ENCODE data around the gene SESTD1. TPM values are rescaled to one million over a fixed set of nuclear protein-coding genes. Genes with fewer than 3 reads are reported as not detected.

The SESTD1 gene
- total RNA-seq, 1 experiment from 2014 or later = 208 TPM

DNA sequence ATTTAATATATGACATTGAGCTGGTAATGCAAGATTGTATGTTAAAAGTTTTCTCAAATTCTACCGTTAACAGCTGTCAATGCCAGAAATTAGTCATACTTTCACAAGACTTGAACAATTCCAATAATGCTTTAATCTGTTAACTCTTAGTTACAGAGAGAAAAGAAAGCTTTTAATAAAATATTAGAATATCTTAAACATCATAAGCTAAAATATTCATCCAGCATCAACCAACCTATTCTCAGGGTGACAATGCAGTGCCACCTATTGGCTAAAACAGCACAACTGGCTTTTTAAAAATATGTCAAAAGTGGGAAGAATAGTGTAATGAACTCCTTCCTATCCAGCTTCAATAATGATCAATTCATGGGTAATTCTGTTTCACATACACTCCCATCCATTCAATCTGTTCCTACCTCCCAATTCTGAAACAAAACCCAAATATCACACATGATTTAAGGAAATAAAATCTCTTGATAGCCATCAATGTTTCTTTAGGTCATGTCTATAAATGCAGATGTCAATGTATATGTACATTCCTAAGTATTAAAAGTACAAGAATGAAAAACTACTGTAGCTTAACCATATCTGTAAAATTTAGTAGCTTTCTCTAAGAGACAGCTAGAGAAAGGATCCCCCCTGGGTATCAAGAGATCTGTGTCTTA is 134.9 kb downstream of the SESTD1 start:
- Histone ChIP-seq H3K27ac (no peak overlapping the region), H4K20me1 (ENCODE audit: insufficient read depth) (no peaks in the 10 kb centered on the region), H3K79me2 (ENCODE audit: low read depth) (no peaks in the 10 kb centered on the region), H2AFZ (no peak overlapping the region), H3K9me2 (ENCODE audit: insufficient read depth) (no peaks in the 10 kb centered on the region), H3K4me3 (no peak overlapping the region), H3K9me3 (ENCODE audit: insufficient read depth, low read depth) (no peaks in the 10 kb centered on the region), H3K4me2 (no peak overlapping the region), H3K27me3 (ENCODE audit: insufficient read depth, low read depth) (no peaks in the 10 kb centered on the region), H3K36me3 (ENCODE audit: low read depth) (no peaks in the 10 kb centered on the region), H3F3A (ENCODE audit: insufficient read depth, low read depth) (peaks cover 10% of the 10 kb centered on the region; the same call in 1 of the 2 replicates), H3K4me1 (replicated peaks; ENCODE audit: insufficient read depth) (no peaks in the 10 kb centered on the region)
- ChIA-PET POLR2A (ENCODE audit: unreplicated experiment) (interaction anchor here (0.6 to 0.7 kb wide), 2 partner anchors 352 to 1903 kb away, joined by 5 to 6 read pairs; no protein-coding TSS in a partner anchor), CTCF (interaction anchor here (0.6 to 1.7 kb wide), 6 partner anchors 20 to 507 kb away, joined by 3 to 9 read pairs (median 4); no protein-coding TSS in a partner anchor)
- TF ChIP-seq, protein P1, sequence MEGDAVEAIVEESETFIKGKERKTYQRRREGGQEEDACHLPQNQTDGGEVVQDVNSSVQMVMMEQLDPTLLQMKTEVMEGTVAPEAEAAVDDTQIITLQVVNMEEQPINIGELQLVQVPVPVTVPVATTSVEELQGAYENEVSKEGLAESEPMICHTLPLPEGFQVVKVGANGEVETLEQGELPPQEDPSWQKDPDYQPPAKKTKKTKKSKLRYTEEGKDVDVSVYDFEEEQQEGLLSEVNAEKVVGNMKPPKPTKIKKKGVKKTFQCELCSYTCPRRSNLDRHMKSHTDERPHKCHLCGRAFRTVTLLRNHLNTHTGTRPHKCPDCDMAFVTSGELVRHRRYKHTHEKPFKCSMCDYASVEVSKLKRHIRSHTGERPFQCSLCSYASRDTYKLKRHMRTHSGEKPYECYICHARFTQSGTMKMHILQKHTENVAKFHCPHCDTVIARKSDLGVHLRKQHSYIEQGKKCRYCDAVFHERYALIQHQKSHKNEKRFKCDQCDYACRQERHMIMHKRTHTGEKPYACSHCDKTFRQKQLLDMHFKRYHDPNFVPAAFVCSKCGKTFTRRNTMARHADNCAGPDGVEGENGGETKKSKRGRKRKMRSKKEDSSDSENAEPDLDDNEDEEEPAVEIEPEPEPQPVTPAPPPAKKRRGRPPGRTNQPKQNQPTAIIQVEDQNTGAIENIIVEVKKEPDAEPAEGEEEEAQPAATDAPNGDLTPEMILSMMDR (conservative IDR thresholded peaks at IDR 0.05) = peak; percentile 83
- no peak for TF ChIP-seq EZH2 (IDR thresholded peaks at IDR 0.05; ENCODE audit: low read depth)
- no peak for DNase-seq
- no TSS peak for BruUV-seq (replicated peaks)
- intact Hi-C loops (cut with micrococcal nuclease; ENCODE audit: unreplicated experiment) = loop anchor here (5.0 to 10.0 kb wide), 3 partner anchors 215 to 332 kb away; no protein-coding TSS in a partner anchor

DNA sequence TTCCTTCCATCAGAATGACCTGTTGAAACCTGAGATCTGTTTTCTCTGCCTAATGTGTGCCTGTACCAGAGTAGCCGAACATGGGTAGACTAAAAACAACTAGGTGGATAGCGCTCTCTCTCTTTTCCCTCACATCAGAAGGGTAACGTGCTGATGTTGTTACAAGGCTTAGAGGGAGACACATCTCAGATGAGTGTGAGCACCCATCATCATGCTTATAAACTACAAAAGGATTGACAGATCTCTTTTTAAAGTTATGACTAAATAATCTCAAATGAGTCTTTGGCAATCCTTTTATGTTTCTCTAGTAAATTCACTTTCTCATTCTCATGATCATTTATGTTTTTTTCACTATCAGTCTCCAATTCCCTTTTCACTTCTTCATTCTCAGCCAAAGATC is 139.2 kb downstream of the SESTD1 start:
- Histone ChIP-seq H3K36me3 (ENCODE audit: low read depth) (no peaks in the 10 kb centered on the region), H3K4me2 (no peak overlapping the region), H3K4me1 (replicated peaks; ENCODE audit: insufficient read depth) (no peaks in the 10 kb centered on the region), H3F3A (ENCODE audit: insufficient read depth, low read depth) (no peaks in the 10 kb centered on the region; the same call in 1 of the 2 replicates), H3K4me3 (no peak overlapping the region), H3K27ac (no peak overlapping the region), H3K9me2 (ENCODE audit: insufficient read depth) (no peaks in the 10 kb centered on the region), H2AFZ (no peak overlapping the region), H3K27me3 (ENCODE audit: insufficient read depth, low read depth) (no peaks in the 10 kb centered on the region), H4K20me1 (ENCODE audit: insufficient read depth) (no peaks in the 10 kb centered on the region), H3K9me3 (ENCODE audit: insufficient read depth, low read depth) (no peaks in the 10 kb centered on the region), H3K79me2 (ENCODE audit: low read depth) (no peaks in the 10 kb centered on the region)
- ChIA-PET POLR2A (ENCODE audit: unreplicated experiment) (no interaction called here), CTCF (no interaction called here)
- intact Hi-C loops (cut with micrococcal nuclease; ENCODE audit: unreplicated experiment) = loop anchor here (5.0 to 10.0 kb wide), 2 partner anchors 211 to 233 kb away; no protein-coding TSS in a partner anchor
- DNase-seq = no peak
- BruUV-seq (replicated peaks) = no TSS peak
- TF ChIP-seq, protein P1 (conservative IDR thresholded peaks at IDR 0.05) = no peak
- no peak for TF ChIP-seq EZH2 (IDR thresholded peaks at IDR 0.05; ENCODE audit: low read depth)

DNA sequence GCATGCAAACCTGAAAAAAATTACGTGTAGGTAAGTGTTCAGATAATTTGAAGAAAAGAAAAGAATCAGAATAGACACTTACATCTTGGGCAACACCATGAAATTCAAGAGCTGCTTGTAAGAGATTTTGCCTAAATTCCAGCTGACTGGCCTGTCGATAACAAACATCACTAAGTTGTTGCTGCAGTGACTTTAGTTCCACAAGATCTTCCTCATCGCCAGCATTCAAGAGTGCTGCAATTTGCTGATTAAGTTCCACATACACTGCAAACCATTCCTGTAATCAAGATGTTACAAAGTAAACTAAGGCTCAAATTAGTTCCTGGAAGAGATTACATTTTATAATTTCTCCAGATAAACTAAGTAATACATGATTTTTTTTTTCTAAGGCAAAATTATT is 140.3 kb downstream of the SESTD1 start:
- Histone ChIP-seq H3K9me3 (ENCODE audit: insufficient read depth, low read depth) (no peaks in the 10 kb centered on the region), H3K36me3 (ENCODE audit: low read depth) (no peaks in the 10 kb centered on the region), H3K4me2 (no peak overlapping the region), H3K4me3 (no peak overlapping the region), H3K79me2 (ENCODE audit: low read depth) (no peaks in the 10 kb centered on the region), H3K9me2 (ENCODE audit: insufficient read depth) (no peaks in the 10 kb centered on the region), H2AFZ (no peak overlapping the region), H3K4me1 (replicated peaks; ENCODE audit: insufficient read depth) (no peaks in the 10 kb centered on the region), H3F3A (ENCODE audit: insufficient read depth, low read depth) (no peaks in the 10 kb centered on the region), H3K27ac (no peak overlapping the region), H4K20me1 (ENCODE audit: insufficient read depth) (no peaks in the 10 kb centered on the region), H3K27me3 (ENCODE audit: insufficient read depth, low read depth) (no peaks in the 10 kb centered on the region)
- TF ChIP-seq, protein P1 (conservative IDR thresholded peaks at IDR 0.05) = no peak
- TF ChIP-seq EZH2 (IDR thresholded peaks at IDR 0.05; ENCODE audit: low read depth) = no peak
- ChIA-PET CTCF (no interaction called here), POLR2A (ENCODE audit: unreplicated experiment) (interaction anchor here (0.8 kb wide), 1 partner anchor 108 kb away, joined by 7 read pairs; no protein-coding TSS in a partner anchor)
- intact Hi-C loops (cut with micrococcal nuclease; ENCODE audit: unreplicated experiment) = loop anchor here (10.0 kb wide), 1 partner anchor 209 kb away; no protein-coding TSS in a partner anchor
- no TSS peak for BruUV-seq (replicated peaks)
- DNase-seq = no peak
